K562 (cell line): ENCODE measurements around the gene ATXN10. TPM values are rescaled to one million over a fixed set of nuclear protein-coding genes. Genes with fewer than 3 reads are reported as not detected.

Source experiments
- ATAC-seq: fragments of 200-7000 bp; cut with Tn5 transposase; 3 replicates; pipeline ENCODE4 v1.9.1; 2020; ENCODE audit warnings: moderate library complexity
- BruUV-seq: library from RNA; stranded (reverse); fragments of 400-500 nt; replicated peaks from 2 replicates; lab custom pipeline; 2021; lab: Mats Ljungman, UMichigan
- CTCF ChIA-PET: fragments of 300-600 bp; formaldehyde crosslinking; extraction: SDS; loops from one replicate; lab custom pipeline; 2021; ENCODE audit warnings: low intra/inter-chr PET ratio; lab: Yijun Ruan, JAX
- POLR2A ChIA-PET: fragments of 300-600, 350-650 bp; sonication (Branson Sonifier 250); formaldehyde crosslinking; extraction: SDS; loops from one replicate; lab custom pipeline; 2021; ENCODE audit warnings: antibody characterized with exemption, inconsistent platforms; lab: Yijun Ruan, JAX
- DNase-seq, 4 experiments: peaks; one replicate each; pipeline versions ENCODE4 v3.0.0 to v3.0.0-alpha.2; 2011 to 2018; ENCODE audit warnings: low spot score in 3 of 4, mixed read lengths in 3 of 4; ENCODE audit errors: extremely low read depth in 1 of 4
- FAIRE-seq: peaks from 2 replicates; lab custom pipeline; 2011; peaks lifted over from hg19 to GRCh38; lab: Jason Lieb, UNC
- H2AFZ ChIP-seq: 2 replicates; pipeline ENCODE4 v1.6.0; 2011; ENCODE audit warnings: low read depth, low read length, control low read depth, inconsistent platforms
- H3K27ac ChIP-seq: fragments of 200-600 bp; 3 replicates; pipeline ENCODE4 v1.8.0; 2011; ENCODE audit warnings: low read depth, mild to moderate bottlenecking, control low read depth, inconsistent platforms, low read length, moderate library complexity, mixed read lengths; ENCODE audit errors: extremely low read depth
- H3K27me3 ChIP-seq, 2 experiments: fragments of 300-600 bp in 1 of 2; 2 replicates in 1 of 2; 3 replicates in 1 of 2; pipeline versions ENCODE4 v1.6.0 to v1.8.0; 2011; ENCODE audit warnings: inconsistent platforms in 2 of 2, low read length in 2 of 2, mild to moderate bottlenecking in 1 of 2, mixed read lengths in 1 of 2, moderate library complexity in 1 of 2; ENCODE audit not compliant: control insufficient read depth in 2 of 2, insufficient read depth in 2 of 2
- H3K36me3 ChIP-seq: fragments of 300-600 bp; 3 replicates; pipeline ENCODE4 v1.8.0; 2011; ENCODE audit warnings: mild to moderate bottlenecking, low read length, inconsistent platforms; ENCODE audit not compliant: control insufficient read depth, insufficient read depth
- H3K4me1 ChIP-seq, 2 experiments: fragments of 200-600 bp in 1 of 2; replicated peaks in 1 of 2; 2 replicates in 1 of 2; 3 replicates in 1 of 2; pipeline versions ENCODE4 v1.5.1 to v1.8.0; 2011; ENCODE audit warnings: inconsistent platforms in 2 of 2, low read length in 2 of 2, mild to moderate bottlenecking in 1 of 2, mixed read lengths in 1 of 2, moderate library complexity in 1 of 2; ENCODE audit not compliant: control insufficient read depth in 2 of 2, insufficient read depth in 2 of 2
- H3K4me2 ChIP-seq: 2 replicates; pipeline ENCODE4 v1.6.1; 2011; ENCODE audit warnings: low read length, control low read depth, inconsistent platforms, mixed read lengths; ENCODE audit not compliant: insufficient read depth
- H3K4me3 ChIP-seq: fragments of 200-600 bp; sonication (generic), shearing (Covaris generic); 2 replicates; pipeline ENCODE4 v1.5.1; 2016; ENCODE audit warnings: control low read depth, inconsistent platforms
- H3K79me2 ChIP-seq: fragments of 200-600 bp; 3 replicates; pipeline ENCODE4 v1.8.0; 2011; ENCODE audit warnings: low read length, inconsistent platforms; ENCODE audit not compliant: control insufficient read depth, insufficient read depth
- H3K9ac ChIP-seq, 2 experiments: 2 replicates each; pipeline versions ENCODE4 v1.6.0 to v1.6.1; 2011; ENCODE audit warnings: low read depth in 2 of 2, low read length in 2 of 2, control low read depth in 1 of 2, inconsistent platforms in 1 of 2, mild to moderate bottlenecking in 1 of 2, mixed read lengths in 1 of 2; ENCODE audit not compliant: insufficient read depth in 1 of 2
- H3K9me1 ChIP-seq: one replicate; pipeline ENCODE4 v1.6.0; 2011; ENCODE audit warnings: inconsistent platforms, mild to moderate bottlenecking, low read length, moderate library complexity; ENCODE audit not compliant: control insufficient read depth, insufficient read depth
- H3K9me3 ChIP-seq: replicated peaks from 2 replicates; pipeline ENCODE4 v1.5.1; 2011; ENCODE audit warnings: low read depth, low read length, inconsistent platforms; ENCODE audit not compliant: control insufficient read depth, insufficient read depth
- H4K20me1 ChIP-seq: replicated peaks from 2 replicates; pipeline ENCODE4 v1.6.1; 2011; ENCODE audit warnings: low read length, inconsistent platforms, mixed read lengths; ENCODE audit not compliant: control insufficient read depth, insufficient read depth
- ARID1B ChIP-seq: fragments of 450-650 bp; IDR thresholded peaks from 2 replicates; pipeline ENCODE4 v1.6.1; 2016; ENCODE audit warnings: antibody characterized with exemption, mild to moderate bottlenecking, inconsistent platforms
- BACH1 ChIP-seq: fragments of 200-800 bp; sonication (Bioruptor generic); IDR thresholded peaks from 2 replicates; pipeline ENCODE4 v1.6.1; 2016; ENCODE audit warnings: missing genetic modification characterization, missing compliant biosample characterization
- BRD4 ChIP-seq: fragments of 200-600 bp; sonication (generic); IDR thresholded peaks from 2 replicates; pipeline ENCODE4 v1.6.1; 2017; ENCODE audit warnings: inconsistent platforms
- EP400 ChIP-seq: fragments of 450-650 bp; IDR thresholded peaks from 2 replicates; pipeline ENCODE4 v1.6.1; 2017; ENCODE audit warnings: antibody characterized with exemption, mild to moderate bottlenecking, moderate library complexity
- PML ChIP-seq: IDR thresholded peaks from 2 replicates; pipeline ENCODE4 v1.6.1; 2012; ENCODE audit warnings: low read length, inconsistent platforms
- SNIP1 ChIP-seq: fragments of 450-650 bp; IDR thresholded peaks from 2 replicates; pipeline ENCODE4 v1.7.1; 2017; ENCODE audit warnings: low read depth, mild to moderate bottlenecking
- SRSF9 ChIP-seq: fragments of 200-400 bp; formaldehyde crosslinking; IDR thresholded peaks from 2 replicates; pipeline ENCODE4 v1.6.1; 2017; ENCODE audit warnings: low read depth, low read length, borderline replicate concordance
- ZNF354B ChIP-seq: fragments of 250-450 bp; sonication (Bioruptor Pico); IDR thresholded peaks from 2 replicates; pipeline ENCODE4 v1.4.0; 2020
- ZNF408 ChIP-seq: fragments of 250-450 bp; sonication (Bioruptor Pico); IDR thresholded peaks from 2 replicates; pipeline ENCODE4 v1.4.0; 2020; ENCODE audit warnings: low read depth, mild to moderate bottlenecking, moderate library complexity
- ZNF436 ChIP-seq: fragments of 250-450, 450-650 bp; sonication (Bioruptor Pico); formaldehyde crosslinking; IDR thresholded peaks from 2 replicates; pipeline ENCODE4 v1.7.0; 2020; ENCODE audit warnings: mild to moderate bottlenecking
- ZNF766 ChIP-seq: fragments of 200-800 bp; sonication (Bioruptor generic); conservative IDR thresholded peaks from 2 replicates; pipeline ENCODE4 v1.6.1; 2016; ENCODE audit warnings: missing genetic modification characterization, missing compliant biosample characterization
- WGBS: fragments of 100-300 bp; shearing (Covaris generic); methylation state at CpG from one replicate; pipeline ENCODE4 v1.1.6; 2016; ENCODE audit warnings: low coverage, mixed read lengths; ENCODE audit not compliant: insufficient coverage; ENCODE audit errors: missing lambda C conversion rate; 5-methylcytosine and 5-hydroxymethylcytosine counted together
- in situ Hi-C: fragments of 300-500 bp; cut with MboI; formaldehyde crosslinking; loops from 4 replicates; pipeline ENCODE4 v1.15.0; 2018; ENCODE audit warnings: inconsistent platforms, mixed read lengths
- intact Hi-C: fragments of 100-400 bp; cut with micrococcal nuclease; formaldehyde crosslinking; loops from 2 replicates; pipeline ENCODE4 v1.14.2; 2022
- polyA plus RNA-seq, 8 experiments: library from polyadenylated mRNA; depleted of rRNA in 4 of 8; stranded (reverse) in 5 of 8; unstranded in 3 of 8; fragments of >200 nt; fragmentation: Nextera tagmentation in 2 of 8; fragmentation: Illumina TruSeq in 1 of 8; extraction: Ambion mirVana in 2 of 8; extraction: Trizol in 1 of 8; gene quantifications; 2 replicates each; pipeline versions ENCODE4 v1.2.1 to v1.2.3, GENCODE V29; 2011 to 2014; ENCODE audit warnings: inconsistent platforms in 1 of 8, missing spikeins in 1 of 8
- total RNA-seq, 7 experiments: library from RNA; depleted of rRNA in 6 of 7; stranded (reverse); fragments of >200 nt in 6 of 7; fragmentation: Illumina TruSeq in 2 of 7; extraction: Trizol in 2 of 7; gene quantifications; 2 replicates each; pipeline versions ENCODE4 v1.2.1 to v1.2.3, GENCODE V29; 2011 to 2021; ENCODE audit warnings: low replicate concordance in 1 of 7

The ATXN10 gene
- total and polyA plus RNA-seq, 9 of the 15 experiments (the other 6 are each of a cell fraction or from before 2014, with no cell fraction given) = 11.5 to 190 (median 33.6) TPM

- Histone ChIP-seq H3K4me2 (no peak overlapping the region), H2AFZ (no peak overlapping the region), H4K20me1 (no peaks in the 10 kb centered on the region), H3K27me3 (no peaks in the 10 kb centered on the region), H3K9me3 (no peaks in the 10 kb centered on the region), H3K36me3 (no peaks in the 10 kb centered on the region), H3K9ac (no peak overlapping the region), H3K27ac (no peak overlapping the region), H3K4me3 (no peak overlapping the region), H3K79me2 (no peaks in the 10 kb centered on the region), H3K9me1 (no peaks in the 10 kb centered on the region), H3K4me1 (no peaks in the 10 kb centered on the region)
- in situ Hi-C loops = no loop called here
- CTCF ChIA-PET = no interaction called here
- 95% methylated on average over 5 of the region's 6 CpGs for WGBS
- FAIRE-seq (no peak), DNase-seq (no peak), ATAC-seq (no peak)
- TF ChIP-seq BRD4 (no peak), ZNF766 (CRISPR knock-in tag) (no peak), ZNF408 (CRISPR knock-in tag) (no peak), ZNF436 (CRISPR knock-in tag) (no peak), BACH1 (no peak), EP400 (no peak), ZNF354B (no peak), ARID1B (no peak), SNIP1 (no peak), SRSF9 (no peak), PML (no peak)
- BruUV-seq = no TSS peak
- intact Hi-C loops = no loop called here
- POLR2A ChIA-PET = no interaction called here
These were observed 102.5 kb downstream of the ATXN10 start for GRCh38 chr22:45774001-45774670.
